HL-60 (cell line): Measurements from ENCODE around the gene RGL4.

Experiments
- DNase-seq, 2 experiments: peaks; one replicate each; pipeline ENCODE4 v3.0.0-alpha.2; 2010 to 2020; ENCODE audit warnings: low read depth in 1 of 2, low spot score in 1 of 2
- H3K27ac ChIP-seq: fragments of 250-450 bp; sonication (Bioruptor Pico); replicated peaks from 2 replicates; pipeline ENCODE4 v1.5.1; 2020; ENCODE audit warnings: mild to moderate bottlenecking, moderate library complexity
- H3K27me3 ChIP-seq: fragments of 250-450 bp; sonication (Bioruptor Pico); 2 replicates; pipeline ENCODE4 v1.5.1; 2021; ENCODE audit warnings: mild to moderate bottlenecking, moderate library complexity; ENCODE audit not compliant: insufficient read depth, poor library complexity, severe bottlenecking
- H3K4me3 ChIP-seq: replicated peaks from 2 replicates; pipeline ENCODE4 v1.5.1; 2011; ENCODE audit warnings: mild to moderate bottlenecking, control low read depth, low read length; ENCODE audit not compliant: insufficient read depth
- CTCF ChIP-seq: IDR thresholded peaks from one replicate; pipeline ENCODE4 v1.5.1; 2011; ENCODE audit warnings: low read length, control low read depth, inconsistent platforms; ENCODE audit not compliant: insufficient read depth
- GABPA ChIP-seq: IDR thresholded peaks from 2 replicates; pipeline ENCODE4 v1.6.1; 2012; ENCODE audit warnings: low read depth
- POLR2AphosphoS5 ChIP-seq: IDR thresholded peaks from 2 replicates; pipeline ENCODE4 v1.6.1; 2012; ENCODE audit warnings: low read depth
- REST ChIP-seq: IDR thresholded peaks from 2 replicates; pipeline ENCODE4 v1.6.1; 2012; ENCODE audit warnings: low read depth; ENCODE audit not compliant: insufficient replicate concordance
- SPI1 ChIP-seq: IDR thresholded peaks from 2 replicates; pipeline ENCODE4 v1.6.1; 2012; ENCODE audit warnings: low read depth, mild to moderate bottlenecking, borderline replicate concordance

Gene RGL4

GRCh38 chr22:23713696-23714595 lies 23.1 kb downstream of the RGL4 start:
- Histone ChIP-seq H3K27ac (no peak overlapping the region), H3K27me3 (no peaks in the 10 kb centered on the region), H3K4me3 (no peak overlapping the region)
- no peak for DNase-seq
- no peak for TF ChIP-seq GABPA
- no peak for TF ChIP-seq POLR2AphosphoS5
- no peak for TF ChIP-seq REST
- TF ChIP-seq SPI1: no peak
- TF ChIP-seq CTCF: no peak

- Histone ChIP-seq H3K27me3 (no peaks in the 10 kb centered on the region), H3K4me3 (no peak overlapping the region), H3K27ac (no peak overlapping the region)
- no peak for DNase-seq
- TF ChIP-seq GABPA (no peak), REST (no peak), POLR2AphosphoS5 (no peak), SPI1 (no peak), CTCF (no peak)
These were observed 24.1 kb downstream of the RGL4 start for GRCh38 chr22:23714596-23715578.

DNA sequence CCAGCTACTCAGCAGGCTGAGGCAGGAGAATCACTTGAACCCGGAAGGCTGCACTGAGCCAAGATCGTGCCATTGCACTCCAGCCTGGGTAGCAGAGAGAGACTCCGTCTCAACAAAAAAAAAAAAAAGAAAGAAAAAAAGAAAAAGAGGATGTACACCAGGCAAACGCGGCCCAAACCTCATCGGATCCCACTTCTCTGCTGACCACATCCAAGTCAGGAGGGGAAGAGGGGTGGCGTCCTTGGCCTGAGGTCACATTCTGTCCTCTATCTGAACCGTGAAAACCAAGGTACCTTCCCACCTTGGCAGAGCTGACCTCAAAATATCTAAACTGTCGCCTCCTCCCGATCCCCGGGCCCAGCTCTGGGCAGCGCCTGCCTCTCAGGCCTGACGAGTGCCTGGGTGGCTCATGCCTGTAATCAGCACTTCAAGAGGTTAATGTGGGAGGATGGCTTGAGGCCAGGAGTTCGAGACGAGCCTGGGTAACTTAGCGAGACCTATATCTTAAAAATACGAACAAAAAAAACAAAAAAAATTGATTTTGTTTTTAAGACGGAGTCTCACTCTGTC lies 25.1 kb downstream of the RGL4 start:
- Histone ChIP-seq H3K27ac (peak overlapping the region; percentile 69), H3K4me3 (peak overlapping the region; percentile 85), H3K27me3 (no peaks in the 10 kb centered on the region)
- DNase-seq: peak in 1 of 2 experiments; percentile 57
- no peak for TF ChIP-seq REST
- no peak for TF ChIP-seq GABPA
- TF ChIP-seq CTCF: no peak
- TF ChIP-seq POLR2AphosphoS5: no peak
- TF ChIP-seq SPI1: no peak; the same call in 1 of the 2 replicates
